Omental fat pad (tissue), 4 donors: ENCODE data around the gene MAGI1. TPM values are rescaled to one million over a fixed set of nuclear protein-coding genes. Genes with fewer than 3 reads are reported as not detected.

ENCODE experiments used
- ATAC-seq: fragments of 150-250 bp; one replicate; pipeline ENCODE4 v1.9.1; 2016; ENCODE audit warnings: mild to moderate bottlenecking, moderate library complexity; ENCODE audit not compliant: low FRiP score
- DNase-seq: peaks from one replicate; pipeline ENCODE4 v3.0.0-alpha.2; 2019; ENCODE audit warnings: low spot score
- total RNA-seq, 4 donors: library from RNA; depleted of rRNA; stranded (reverse); fragments of >200 nt; gene quantifications; one replicate each; pipeline ENCODE4 v1.1.0, GENCODE V29; 2016
- TF ChIP-seq, protein P1 (sequence below), 3 donors: fragments of 450-650 bp; IDR thresholded peaks; one replicate each; pipeline ENCODE4 v1.5.1; 2016 to 2017; ENCODE audit warnings: antibody characterized with exemption in 3 of 3, mild to moderate bottlenecking in 3 of 3, moderate library complexity in 2 of 3

The MAGI1 gene
- total RNA-seq, 4 donors from 2014 or later: 22.9 to 38.8 (median 34.3) TPM

GRCh38 chr3:65481085-65481484, 557.6 kb downstream of the MAGI1 start:
- TF ChIP-seq, protein P1, sequence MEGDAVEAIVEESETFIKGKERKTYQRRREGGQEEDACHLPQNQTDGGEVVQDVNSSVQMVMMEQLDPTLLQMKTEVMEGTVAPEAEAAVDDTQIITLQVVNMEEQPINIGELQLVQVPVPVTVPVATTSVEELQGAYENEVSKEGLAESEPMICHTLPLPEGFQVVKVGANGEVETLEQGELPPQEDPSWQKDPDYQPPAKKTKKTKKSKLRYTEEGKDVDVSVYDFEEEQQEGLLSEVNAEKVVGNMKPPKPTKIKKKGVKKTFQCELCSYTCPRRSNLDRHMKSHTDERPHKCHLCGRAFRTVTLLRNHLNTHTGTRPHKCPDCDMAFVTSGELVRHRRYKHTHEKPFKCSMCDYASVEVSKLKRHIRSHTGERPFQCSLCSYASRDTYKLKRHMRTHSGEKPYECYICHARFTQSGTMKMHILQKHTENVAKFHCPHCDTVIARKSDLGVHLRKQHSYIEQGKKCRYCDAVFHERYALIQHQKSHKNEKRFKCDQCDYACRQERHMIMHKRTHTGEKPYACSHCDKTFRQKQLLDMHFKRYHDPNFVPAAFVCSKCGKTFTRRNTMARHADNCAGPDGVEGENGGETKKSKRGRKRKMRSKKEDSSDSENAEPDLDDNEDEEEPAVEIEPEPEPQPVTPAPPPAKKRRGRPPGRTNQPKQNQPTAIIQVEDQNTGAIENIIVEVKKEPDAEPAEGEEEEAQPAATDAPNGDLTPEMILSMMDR (IDR thresholded peaks at IDR 0.05): no peak
- no peak for ATAC-seq
- no peak for DNase-seq

- TF ChIP-seq, protein P1 (IDR thresholded peaks at IDR 0.05): no peak
- DNase-seq (no peak), ATAC-seq (no peak)
Measured at GRCh38 chr3:65479990-65480389, 558.7 kb downstream of the MAGI1 start.

DNA sequence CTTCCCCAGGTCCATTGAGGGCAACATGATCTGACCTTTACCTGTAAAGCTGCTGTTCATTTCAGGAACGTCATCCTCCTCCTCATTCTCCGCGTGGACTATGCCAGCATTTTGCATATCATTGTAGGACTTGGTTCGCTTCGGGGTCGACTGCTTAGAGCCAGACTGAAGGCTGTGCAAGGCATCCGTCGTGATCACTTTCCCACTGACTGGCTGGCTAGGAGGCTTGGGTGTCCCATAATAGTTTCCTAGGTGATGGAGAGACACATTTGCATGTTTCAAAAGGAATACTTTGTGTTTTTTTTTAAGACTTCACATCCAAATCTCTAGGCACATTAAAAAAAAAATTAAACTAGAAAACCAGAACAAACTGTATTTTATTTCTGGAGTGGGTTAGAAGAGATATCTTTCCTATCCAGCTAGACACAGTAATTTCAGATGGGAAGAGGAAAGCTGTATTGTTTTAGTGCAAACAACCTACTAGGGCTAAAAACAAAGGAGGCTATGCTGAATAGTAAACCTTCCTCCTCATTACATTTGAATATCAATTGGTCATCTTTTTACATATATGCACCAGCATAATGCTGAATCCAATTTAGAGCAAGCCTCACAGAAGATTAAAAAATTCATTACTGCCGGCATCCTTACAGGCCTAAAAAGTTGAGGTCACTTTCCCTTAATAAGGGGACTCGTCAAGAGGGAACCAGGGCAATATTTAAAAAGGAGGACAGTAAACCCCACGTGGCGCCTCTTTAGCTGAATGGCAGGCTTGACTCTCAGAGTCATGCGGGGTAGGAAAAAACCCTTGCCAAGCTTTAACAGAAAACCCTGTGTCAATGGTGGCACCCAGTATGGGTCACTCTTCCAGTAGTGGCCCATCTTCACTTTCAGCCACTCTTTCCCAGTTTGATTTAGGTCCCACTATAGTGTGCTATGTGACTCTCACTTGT, 559.9 kb downstream of the MAGI1 start:
- ATAC-seq (no peak), DNase-seq (no peak)
- TF ChIP-seq, protein P1 (IDR thresholded peaks at IDR 0.05): no peak

DNA sequence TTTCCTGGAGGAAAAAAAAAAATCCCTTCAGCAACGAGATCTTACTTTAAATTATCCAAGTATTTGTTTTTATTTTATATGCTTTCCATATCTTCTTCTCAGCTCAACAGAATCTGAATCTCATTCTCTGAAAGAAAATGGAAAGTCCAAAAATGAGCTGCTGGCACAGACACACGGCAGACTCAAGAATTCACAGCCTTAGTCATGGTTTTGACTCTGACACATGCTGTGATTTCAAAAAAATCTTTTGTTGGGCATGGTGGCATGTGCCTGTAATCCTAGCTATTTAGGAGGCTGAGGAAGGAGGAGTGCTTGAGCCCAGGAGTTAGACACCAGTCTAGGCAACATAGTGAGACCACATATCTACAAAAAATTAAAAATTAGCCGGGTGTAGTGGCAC, 565.0 kb downstream of the MAGI1 start:
- ATAC-seq (no peak), DNase-seq (no peak)
- TF ChIP-seq, protein P1 (IDR thresholded peaks at IDR 0.05): no peak

DNA sequence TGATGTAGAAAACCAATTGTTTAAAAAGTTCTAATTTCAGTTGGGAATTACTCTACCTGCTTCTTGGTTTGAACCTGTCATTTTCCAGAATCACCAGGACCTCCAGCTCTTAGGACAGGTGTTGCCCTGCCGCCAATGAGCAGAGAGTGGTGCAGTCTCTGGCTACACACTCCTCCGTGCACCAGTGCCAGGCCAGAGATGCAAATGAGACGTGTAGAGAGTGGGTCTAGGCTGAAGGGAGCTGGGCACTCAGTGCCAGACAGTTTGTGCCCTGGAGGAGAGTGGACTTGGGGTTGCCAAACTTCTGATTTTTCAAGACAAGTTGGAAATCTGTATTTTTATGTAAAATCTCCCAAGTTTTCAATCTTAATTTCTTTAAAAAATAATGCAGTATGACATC, 566.2 kb downstream of the MAGI1 start:
- TF ChIP-seq, protein P1 (IDR thresholded peaks at IDR 0.05): no peak
- no peak for DNase-seq
- no peak for ATAC-seq

- no peak for DNase-seq
Measured at GRCh38 chr3:65466300-65466988, 572.3 kb downstream of the MAGI1 start.

More at GRCh38 chr3:65466300-65466988, 572.3 kb downstream of the MAGI1 start:
- ATAC-seq: no peak
- TF ChIP-seq, protein P1 (IDR thresholded peaks at IDR 0.05): no peak
